OCI-LY1 (cell line): ENCODE results near the gene B3GALT6.

Source experiments
- H2AFZ ChIP-seq: fragments of 200-600 bp; sonication (generic), shearing (Covaris generic); 2 replicates; pipeline ENCODE4 v1.6.0; 2014; ENCODE audit warnings: antibody characterized with exemption, mild to moderate bottlenecking, low read length
- H3F3A ChIP-seq: fragments of 200-600 bp; sonication (generic), shearing (Covaris generic); 2 replicates; pipeline ENCODE4 v1.6.0; 2014; ENCODE audit warnings: mild to moderate bottlenecking, antibody characterized with exemption, low read length, moderate library complexity; ENCODE audit not compliant: insufficient read depth
- H3K27ac ChIP-seq: fragments of 200-600 bp; sonication (generic); 2 replicates; pipeline ENCODE4 v1.5.1; 2014; ENCODE audit warnings: low read length, mixed run types, mild to moderate bottlenecking, low read depth; ENCODE audit not compliant: poor library complexity, severe bottlenecking
- H3K27me3 ChIP-seq: fragments of 200-600 bp; sonication (generic); 2 replicates; pipeline ENCODE4 v1.6.0; 2014; ENCODE audit warnings: antibody characterized with exemption, mild to moderate bottlenecking, low read length, moderate library complexity; ENCODE audit not compliant: insufficient read depth
- H3K36me3 ChIP-seq: fragments of 200-600 bp; sonication (generic); 2 replicates; pipeline ENCODE4 v1.6.1; 2014; ENCODE audit warnings: mild to moderate bottlenecking, antibody characterized with exemption, low read length, moderate library complexity, mixed read lengths; ENCODE audit not compliant: insufficient read depth
- H3K4me1 ChIP-seq: fragments of 200-600 bp; sonication (generic); 2 replicates; pipeline ENCODE4 v1.5.1; 2014; ENCODE audit warnings: mild to moderate bottlenecking, low read length, moderate library complexity; ENCODE audit not compliant: insufficient read depth, severe bottlenecking
- H3K4me2 ChIP-seq: fragments of 200-600 bp; sonication (generic), shearing (Covaris generic); 2 replicates; pipeline ENCODE4 v1.6.1; 2014; ENCODE audit warnings: low read length
- H3K4me3 ChIP-seq: fragments of 200-600 bp; sonication (generic); 2 replicates; pipeline ENCODE4 v1.5.1; 2014; ENCODE audit warnings: low read length, low read depth, mild to moderate bottlenecking, mixed read lengths; ENCODE audit not compliant: poor library complexity, severe bottlenecking
- H3K79me2 ChIP-seq: fragments of 200-600 bp; shearing (Covaris generic); 2 replicates; pipeline ENCODE4 v1.6.1; 2016; ENCODE audit warnings: mixed run types, low read length, mixed read lengths; ENCODE audit not compliant: insufficient read depth
- H3K9ac ChIP-seq: fragments of 200-600 bp; sonication (generic), shearing (Covaris generic); 2 replicates; pipeline ENCODE4 v1.6.1; 2014; ENCODE audit warnings: mild to moderate bottlenecking, low read length, mixed read lengths
- H3K9me2 ChIP-seq: fragments of 200-600 bp; sonication (generic), shearing (Covaris generic); 2 replicates; pipeline ENCODE4 v1.6.1; 2014; ENCODE audit warnings: low read depth, mild to moderate bottlenecking, low read length, mixed read lengths
- H3K9me3 ChIP-seq: fragments of 200-600 bp; shearing (Covaris generic); 2 replicates; pipeline ENCODE4 v1.6.1; 2014; ENCODE audit warnings: low read length, mixed read lengths
- H4K20me1 ChIP-seq: fragments of 200-600 bp; sonication (generic), shearing (Covaris generic); 2 replicates; pipeline ENCODE4 v1.6.0; 2016; ENCODE audit warnings: mild to moderate bottlenecking, low read length; ENCODE audit not compliant: insufficient read depth
- CTCF ChIP-seq: fragments of 200-600 bp; sonication (generic), shearing (Covaris generic); IDR thresholded peaks from 2 replicates; pipeline ENCODE4 v1.5.1; 2017; ENCODE audit warnings: mild to moderate bottlenecking, antibody characterized with exemption, low read length, moderate library complexity, mixed read lengths
- EZH2 ChIP-seq: fragments of 200-600 bp; sonication (generic), shearing (Covaris generic); IDR thresholded peaks from 2 replicates; pipeline ENCODE4 v1.8.0; 2017; ENCODE audit warnings: borderline replicate concordance, mixed run types, mild to moderate bottlenecking, antibody characterized with exemption, low read length, moderate library complexity, mixed read lengths

The B3GALT6 gene

GRCh38 chr1:1183833-1184775 is 47.9 kb upstream of the B3GALT6 start:
- Histone ChIP-seq H3K9me3 (no peaks in the 10 kb centered on the region), H3K9ac (no peak overlapping the region), H3K4me1 (no peaks in the 10 kb centered on the region), H3K4me2 (no peak overlapping the region), H3K27ac (no peak overlapping the region), H2AFZ (no peak overlapping the region), H3K27me3 (no peaks in the 10 kb centered on the region; the same call in 1 of the 2 replicates), H3K4me3 (no peak overlapping the region), H3F3A (no peaks in the 10 kb centered on the region), H4K20me1 (no peaks in the 10 kb centered on the region), H3K79me2 (no peaks in the 10 kb centered on the region), H3K9me2 (no peaks in the 10 kb centered on the region), H3K36me3 (no peaks in the 10 kb centered on the region)
- no peak for TF ChIP-seq EZH2

GRCh38 chr1:1185101-1185765 is 46.8 kb upstream of the B3GALT6 start:
- Histone ChIP-seq H3K9ac (no peak overlapping the region), H3K4me1 (no peaks in the 10 kb centered on the region), H4K20me1 (no peaks in the 10 kb centered on the region), H3K27ac (no peak overlapping the region), H3F3A (no peaks in the 10 kb centered on the region), H3K4me3 (no peak overlapping the region), H3K9me3 (no peaks in the 10 kb centered on the region), H2AFZ (no peak overlapping the region), H3K79me2 (no peaks in the 10 kb centered on the region), H3K36me3 (no peaks in the 10 kb centered on the region), H3K27me3 (no peaks in the 10 kb centered on the region; the same call in 1 of the 2 replicates), H3K9me2 (no peaks in the 10 kb centered on the region), H3K4me2 (no peak overlapping the region)
- TF ChIP-seq EZH2, result no peak
- TF ChIP-seq CTCF, result no peak

GRCh38 chr1:1187938-1188337 is 44.1 kb upstream of the B3GALT6 start:
- no peaks in the 10 kb centered on the region for H3K79me2 ChIP-seq
- H3K36me3 ChIP-seq, result no peaks in the 10 kb centered on the region; the same call in 1 of the 2 replicates
- no peaks in the 10 kb centered on the region for H3K9me2 ChIP-seq
- 0 out of 2 replicates have a peak, but pooled peaks cover 4% of the 10 kb centered on the region for H3K9me3 ChIP-seq
- no peak overlapping the region for H3K4me2 ChIP-seq
- TF ChIP-seq CTCF (no peak), EZH2 (no peak)
- H3K4me3 ChIP-seq, result no peak overlapping the region
- no peak overlapping the region for H3K9ac ChIP-seq
- H4K20me1 ChIP-seq, result no peaks in the 10 kb centered on the region
- no peak overlapping the region for H2AFZ ChIP-seq
- no peaks in the 10 kb centered on the region for H3K4me1 ChIP-seq
- H3K27me3 ChIP-seq, result peaks cover 7% of the 10 kb centered on the region; the same call in 1 of the 2 replicates
- no peaks in the 10 kb centered on the region for H3F3A ChIP-seq
- H3K27ac ChIP-seq, result no peak overlapping the region
